Tibial artery (tissue), 4 donors: ENCODE data around the gene PTPRG.

Experiments used
- DNase-seq, 2 donors: peaks; one replicate each; pipeline ENCODE4 v3.0.0-alpha.2; 2019
- H3K27ac ChIP-seq, 2 donors: fragments of 200-600 bp; sonication (generic) in 1 of 2; 1 replicate in 1 of 2; 2 replicates in 1 of 2; pipeline ENCODE4 v1.5.1; 2018 to 2019; ENCODE audit warnings: mild to moderate bottlenecking in 1 of 2
- H3K27me3 ChIP-seq, 2 donors: fragments of 200-600 bp; sonication (generic) in 1 of 2; one replicate each; pipeline versions ENCODE4 v1.5.1 to v1.6.0; 2016 to 2019
- H3K36me3 ChIP-seq, 3 donors: fragments of 200-600 bp; sonication (generic) in 2 of 3; one replicate each; pipeline ENCODE4 v1.5.1; 2016 to 2019; ENCODE audit warnings: mild to moderate bottlenecking in 2 of 3
- H3K4me1 ChIP-seq, 4 donors: fragments of 200-600 bp; sonication (generic) in 2 of 4; 1 replicate in 3 of 4; 2 replicates in 1 of 4; pipeline ENCODE4 v1.5.1; 2016 to 2019
- H3K4me3 ChIP-seq, 2 donors: fragments of 200-600 bp; sonication (generic) in 1 of 2; 1 replicate in 1 of 2; 2 replicates in 1 of 2; pipeline ENCODE4 v1.5.1; 2018 to 2019; ENCODE audit warnings: mild to moderate bottlenecking in 2 of 2
- H3K9me3 ChIP-seq, 3 donors: fragments of 200-600 bp; sonication (generic) in 1 of 3; one replicate each; pipeline ENCODE4 v1.5.1; 2016 to 2019
- CTCF ChIP-seq, 2 experiments: fragments of 200-600 bp in 1 of 2; fragments of 450-650 bp in 1 of 2; IDR thresholded peaks; one replicate each; pipeline ENCODE4 v1.5.1; 2017 to 2019; ENCODE audit warnings: antibody characterized with exemption in 2 of 2, mild to moderate bottlenecking in 1 of 2, moderate library complexity in 1 of 2
- intact Hi-C: fragments of 100-400 bp; cut with DNase I; formaldehyde crosslinking; loops from one replicate; pipeline ENCODE4 v1.15.0; 2023; ENCODE audit warnings: low total_unique reads

Gene PTPRG

GRCh38 chr3:62093025-62093424 lies 531.7 kb downstream of the PTPRG start:
- Histone ChIP-seq H3K4me3 (no peak overlapping the region), H3K9me3 (no peaks in the 10 kb centered on the region), H3K36me3 (no peaks in the 10 kb centered on the region), H3K27me3 (no peaks in the 10 kb centered on the region), H3K4me1 (peaks cover 0 to 46% (median 8%) of the 10 kb centered on the region in 4 donors), H3K27ac (no peak overlapping the region)
- DNase-seq = no peak
- intact Hi-C loops = no loop called here
- TF ChIP-seq CTCF (IDR thresholded peaks at IDR 0.05) = no peak

GRCh38 chr3:62094461-62094860 lies 533.1 kb downstream of the PTPRG start:
- no peak for DNase-seq
- no peak for TF ChIP-seq CTCF (IDR thresholded peaks at IDR 0.05)
- no peak overlapping the region for H3K27ac ChIP-seq

GRCh38 chr3:62095080-62095479 lies 533.7 kb downstream of the PTPRG start:
- Histone ChIP-seq H3K4me3 (no peak overlapping the region), H3K4me1 (peaks cover 0 to 58% (median 16%) of the 10 kb centered on the region in 4 donors), H3K36me3 (no peaks in the 10 kb centered on the region), H3K27me3 (no peaks in the 10 kb centered on the region), H3K27ac (peak overlapping the region; percentile 64 to 79), H3K9me3 (no peaks in the 10 kb centered on the region)
- intact Hi-C loops = no loop called here
- DNase-seq = no peak
- no peak for TF ChIP-seq CTCF (IDR thresholded peaks at IDR 0.05)

More at GRCh38 chr3:62094461-62094860, 533.1 kb downstream of the PTPRG start:
- intact Hi-C loops = no loop called here
- Histone ChIP-seq H3K36me3 (no peaks in the 10 kb centered on the region), H3K27me3 (no peaks in the 10 kb centered on the region), H3K9me3 (no peaks in the 10 kb centered on the region), H3K4me3 (no peak overlapping the region), H3K4me1 (peaks cover 0 to 59% (median 13%) of the 10 kb centered on the region in 4 donors)

GRCh38 chr3:62095756-62096155 lies 534.4 kb downstream of the PTPRG start:
- DNase-seq = no peak
- Histone ChIP-seq H3K27ac (peak overlapping the region; percentile 64 to 79), H3K4me3 (no peak overlapping the region), H3K36me3 (no peaks in the 10 kb centered on the region), H3K9me3 (no peaks in the 10 kb centered on the region), H3K4me1 (peaks cover 0 to 58% (median 18%) of the 10 kb centered on the region in 4 donors), H3K27me3 (no peaks in the 10 kb centered on the region)
- intact Hi-C loops = no loop called here
- no peak for TF ChIP-seq CTCF (IDR thresholded peaks at IDR 0.05)

GRCh38 chr3:62096521-62096920 lies 535.1 kb downstream of the PTPRG start:
- no peak for TF ChIP-seq CTCF (IDR thresholded peaks at IDR 0.05)
- no peaks in the 10 kb centered on the region for H3K36me3 ChIP-seq
- no peaks in the 10 kb centered on the region for H3K27me3 ChIP-seq
- intact Hi-C loops = no loop called here
- no peaks in the 10 kb centered on the region for H3K9me3 ChIP-seq
- no peak overlapping the region for H3K4me3 ChIP-seq
- H3K27ac ChIP-seq = peak overlapping the region; percentile 64 to 79
- peaks cover 0 to 66% (median 18%) of the 10 kb centered on the region in 4 donors for H3K4me1 ChIP-seq
- DNase-seq = no peak

GRCh38 chr3:62097121-62097520 lies 535.8 kb downstream of the PTPRG start:
- no peak for TF ChIP-seq CTCF (IDR thresholded peaks at IDR 0.05)
- no peak overlapping the region for H3K4me3 ChIP-seq
- H3K27ac ChIP-seq = peak overlapping the region; percentile 64 to 79
- H3K27me3 ChIP-seq = no peaks in the 10 kb centered on the region
- peaks cover 0 to 72% (median 20%) of the 10 kb centered on the region in 4 donors for H3K4me1 ChIP-seq
- no peaks in the 10 kb centered on the region for H3K36me3 ChIP-seq
- no peaks in the 10 kb centered on the region for H3K9me3 ChIP-seq
- peak in 1 of 2 donors; percentile 63 for DNase-seq
- intact Hi-C loops = no loop called here
